ENCODE measurements around the gene S100PBP. TPM values are rescaled to one million over a fixed set of nuclear protein-coding genes. Genes with fewer than 3 reads are reported as not detected.
A peak's percentile ranks its signal among the peaks of the same experiment; 100 is the strongest.

S100PBP gene
- total and polyA plus RNA-seq, 9 of the 15 experiments (the other 6 are each of a cell fraction or from before 2014, with no cell fraction given), result 22.9 to 60.2 (median 32.9) TPM

GRCh38 chr1:32813941-32814739 lies 3.3 kb upstream of the S100PBP start (continued):
- TF ChIP-seq ATF4 (CRISPR knock-in tag; IDR thresholded peaks at IDR 0.05) (peak; percentile 89), ZNF347 (CRISPR knock-in tag; IDR thresholded peaks at IDR 0.05; ENCODE audit: low read depth) (no peak), SP2 (IDR thresholded peaks at IDR 0.05; ENCODE audit: extremely low read depth, low read depth, low read length, poor library complexity, severe bottlenecking) (no peak), ZNF584 (CRISPR knock-in tag; IDR thresholded peaks at IDR 0.05; ENCODE audit: low read depth) (peak; percentile 77), ZNF518B (CRISPR knock-in tag; IDR thresholded peaks at IDR 0.05) (no peak), ZBTB26 (CRISPR knock-in tag; IDR thresholded peaks at IDR 0.05) (0 out of 2 replicates have a peak, but pooled peaks have one; percentile 47), SFPQ (IDR thresholded peaks at IDR 0.05; ENCODE audit: low read depth, low read length) (no peak), FOS (IDR thresholded peaks at IDR 0.05; ENCODE audit: extremely low read depth, insufficient read length) (no peak), ARID3A (IDR thresholded peaks at IDR 0.05; ENCODE audit: borderline replicate concordance, low read depth, low read length) (no peak), NFE2L1 (tag; IDR thresholded peaks at IDR 0.05; ENCODE audit: borderline replicate concordance, low read depth) (peak; percentile 5; the same call in 1 of the 2 replicates)

Data from K562 (cell line).